HG03108 (cell line): Measurements from ENCODE around the gene HOXB8.

ENCODE experiments used
- ATAC-seq: cut with Tn5 transposase; IDR thresholded peaks from one replicate; pipeline ENCODE4 v1.9.1; 2021; ENCODE audit warnings: moderate library complexity; ENCODE audit not compliant: unreplicated experiment

The HOXB8 gene

GRCh38 chr17:48586355-48587258, 28.5 kb downstream of the HOXB8 start:
- no peak for ATAC-seq

- no peak for ATAC-seq
Observed at GRCh38 chr17:48584223-48584741, 30.8 kb downstream of the HOXB8 start.

GRCh38 chr17:48583708-48584222, 31.3 kb downstream of the HOXB8 start:
- no peak for ATAC-seq

- no peak for ATAC-seq
Observed at GRCh38 chr17:48582750-48583069, 32.4 kb downstream of the HOXB8 start.

GRCh38 chr17:48579760-48580554, 35.1 kb downstream of the HOXB8 start:
- ATAC-seq: no peak

GRCh38 chr17:48579471-48579759, 35.7 kb downstream of the HOXB8 start:
- no peak for ATAC-seq

- peak; percentile 17 for ATAC-seq
Observed at GRCh38 chr17:48578616-48579470, 36.2 kb downstream of the HOXB8 start.

GRCh38 chr17:48577946-48578615, 37.0 kb downstream of the HOXB8 start, which contains the start of gene HOXB4:
TSS of gene HOXB4 (minus strand) at chr17:48578350. CDS start at chr17:48578319, 31 bp downstream.
- ATAC-seq: peak; percentile 53

GRCh38 chr17:48577330-48577945, 37.7 kb downstream of the HOXB8 start:
- ATAC-seq: no peak

- ATAC-seq: no peak
Observed at GRCh38 chr17:48576479-48577309, 38.4 kb downstream of the HOXB8 start.

GRCh38 chr17:48575673-48576478, 39.2 kb downstream of the HOXB8 start:
- ATAC-seq: no peak

GRCh38 chr17:48575066-48575582, 40.0 kb downstream of the HOXB8 start:
- no peak for ATAC-seq

- no peak for ATAC-seq
Observed at GRCh38 chr17:48574505-48575065, 40.5 kb downstream of the HOXB8 start.

GRCh38 chr17:48571826-48572417, 43.2 kb downstream of the HOXB8 start:
- ATAC-seq: no peak

GRCh38 chr17:48571024-48571818, 43.9 kb downstream of the HOXB8 start:
- ATAC-seq: no peak

GRCh38 chr17:48570325-48571023, 44.6 kb downstream of the HOXB8 start:
- no peak for ATAC-seq
